HG02870 (cell line): ENCODE measurements around the gene NBAS.
"Not testable (repeated sequence)": the region's sequence is repeated elsewhere in the genome, so short reads cannot be mapped to it uniquely, and the experiment has no call there.

Source experiments
- ATAC-seq: cut with Tn5 transposase; IDR thresholded peaks from one replicate; pipeline ENCODE4 v1.9.1; 2021; ENCODE audit warnings: mild to moderate bottlenecking, moderate library complexity; ENCODE audit not compliant: unreplicated experiment

NBAS gene

GRCh38 chr2:15533860-15534480, 27.2 kb downstream of the NBAS start:
- no peak for ATAC-seq

GRCh38 chr2:15532996-15533395, 28.1 kb downstream of the NBAS start:
- ATAC-seq: no peak

- ATAC-seq: no peak
These were observed 29.9 kb downstream of the NBAS start for GRCh38 chr2:15531095-15531854.

- no peak for ATAC-seq
These were observed 33.9 kb downstream of the NBAS start for GRCh38 chr2:15527074-15527739.

GRCh38 chr2:15521641-15522181, 39.4 kb downstream of the NBAS start:
- ATAC-seq: no peak

- ATAC-seq: no peak
These were observed 40.8 kb downstream of the NBAS start for GRCh38 chr2:15520346-15520745.

- not testable (repeated sequence) for ATAC-seq
These were observed 42.4 kb downstream of the NBAS start for GRCh38 chr2:15518759-15519158.

- no peak for ATAC-seq
These were observed 43.3 kb downstream of the NBAS start for GRCh38 chr2:15517793-15518192.

GRCh38 chr2:15511686-15512085, 49.4 kb downstream of the NBAS start:
- ATAC-seq: no peak

- ATAC-seq: no peak
These were observed 50.6 kb downstream of the NBAS start for GRCh38 chr2:15510552-15510951.

- ATAC-seq: no peak
These were observed 51.0 kb downstream of the NBAS start for GRCh38 chr2:15510131-15510530.

- no peak for ATAC-seq
These were observed 53.4 kb downstream of the NBAS start for GRCh38 chr2:15507697-15508096.

GRCh38 chr2:15507061-15507460, 54.1 kb downstream of the NBAS start:
- ATAC-seq: no peak

- no peak for ATAC-seq
These were observed 54.8 kb downstream of the NBAS start for GRCh38 chr2:15506229-15506819.

GRCh38 chr2:15504882-15505663, 56.1 kb downstream of the NBAS start:
- ATAC-seq: no peak

GRCh38 chr2:15499251-15499650, 61.9 kb downstream of the NBAS start:
- not testable (repeated sequence) for ATAC-seq

GRCh38 chr2:15498554-15498953, 62.6 kb downstream of the NBAS start:
- ATAC-seq: no peak

- ATAC-seq: no peak
These were observed 66.3 kb downstream of the NBAS start for GRCh38 chr2:15494877-15495276.

GRCh38 chr2:15492773-15493325, 68.3 kb downstream of the NBAS start:
- no peak for ATAC-seq

- ATAC-seq: no peak
These were observed 74.4 kb downstream of the NBAS start for GRCh38 chr2:15486770-15487169.
